Activated CD4-positive, alpha-beta T cell treated with anti-CD3 and anti-CD28 coated beads for 1 hour (primary cell): ENCODE results near the gene WSCD1.

ENCODE experiments used
- DNase-seq: peaks from one replicate; pipeline ENCODE4 v3.0.0-alpha.2; 2020

The WSCD1 gene

GRCh38 chr17:6162216-6162615 lies 92.0 kb downstream of the WSCD1 start:
- no peak for DNase-seq

- no peak for DNase-seq
Observed at GRCh38 chr17:6162892-6163291, 92.7 kb downstream of the WSCD1 start.

- no peak for DNase-seq
Observed at GRCh38 chr17:6163612-6164333, 93.6 kb downstream of the WSCD1 start.

- DNase-seq: no peak
Observed at GRCh38 chr17:6164996-6165395, 94.8 kb downstream of the WSCD1 start.

- no peak for DNase-seq
Observed at GRCh38 chr17:6165806-6166205, 95.6 kb downstream of the WSCD1 start.

- no peak for DNase-seq
Observed at GRCh38 chr17:6166492-6167179, 96.5 kb downstream of the WSCD1 start.

GRCh38 chr17:6168296-6168695 lies 98.1 kb downstream of the WSCD1 start:
- DNase-seq: no peak

- DNase-seq: no peak
Observed at GRCh38 chr17:6170349-6170748, 100.2 kb downstream of the WSCD1 start.

- DNase-seq: no peak
Observed at GRCh38 chr17:6172642-6173330, 102.6 kb downstream of the WSCD1 start.

GRCh38 chr17:6173653-6174052 lies 103.5 kb downstream of the WSCD1 start:
- DNase-seq: no peak
